Stimulated activated CD4-positive, alpha-beta T cell treated with anti-CD3 and anti-CD28 coated beads, Interleukin-4, amount 100 ng/mL, for 24 hours (primary cell): Measurements from ENCODE around the gene BICC1.

Experiments
- DNase-seq: peaks from one replicate; pipeline ENCODE4 v3.0.0-alpha.2; 2020

The BICC1 gene

DNA sequence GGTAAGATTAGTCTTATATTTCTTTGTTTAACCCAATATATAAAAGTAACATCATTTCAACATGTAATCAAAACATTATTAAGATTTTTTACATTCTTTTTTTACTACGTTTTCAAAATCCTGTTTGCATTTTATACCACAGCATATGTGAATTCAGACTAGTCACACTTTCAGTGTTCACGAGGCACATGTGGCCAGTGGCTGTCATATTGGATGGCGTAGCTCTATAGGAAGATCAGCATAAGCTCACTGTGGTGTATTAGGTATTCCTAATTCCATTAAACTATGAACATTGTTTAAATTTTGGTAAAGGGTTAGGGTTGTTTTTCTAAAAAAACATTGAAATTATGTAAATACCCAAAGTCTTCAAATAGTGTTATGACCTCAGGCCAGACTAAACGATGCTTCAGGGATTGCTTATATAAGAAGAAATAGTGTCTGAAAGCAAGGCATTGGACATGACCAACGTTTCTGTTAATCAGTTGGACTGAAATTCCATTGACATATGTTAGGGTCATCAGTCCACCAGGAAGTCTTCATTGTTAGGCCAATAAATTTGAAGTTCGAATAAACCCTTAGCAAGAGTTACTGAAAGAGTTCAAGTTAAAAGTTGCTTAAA is 97.0 kb downstream of the BICC1 start:
- DNase-seq: no peak

- DNase-seq: no peak
Observed at GRCh38 chr10:58615237-58615935, 102.7 kb downstream of the BICC1 start.

- no peak for DNase-seq
Observed at GRCh38 chr10:58618158-58618676, 105.5 kb downstream of the BICC1 start.

DNA sequence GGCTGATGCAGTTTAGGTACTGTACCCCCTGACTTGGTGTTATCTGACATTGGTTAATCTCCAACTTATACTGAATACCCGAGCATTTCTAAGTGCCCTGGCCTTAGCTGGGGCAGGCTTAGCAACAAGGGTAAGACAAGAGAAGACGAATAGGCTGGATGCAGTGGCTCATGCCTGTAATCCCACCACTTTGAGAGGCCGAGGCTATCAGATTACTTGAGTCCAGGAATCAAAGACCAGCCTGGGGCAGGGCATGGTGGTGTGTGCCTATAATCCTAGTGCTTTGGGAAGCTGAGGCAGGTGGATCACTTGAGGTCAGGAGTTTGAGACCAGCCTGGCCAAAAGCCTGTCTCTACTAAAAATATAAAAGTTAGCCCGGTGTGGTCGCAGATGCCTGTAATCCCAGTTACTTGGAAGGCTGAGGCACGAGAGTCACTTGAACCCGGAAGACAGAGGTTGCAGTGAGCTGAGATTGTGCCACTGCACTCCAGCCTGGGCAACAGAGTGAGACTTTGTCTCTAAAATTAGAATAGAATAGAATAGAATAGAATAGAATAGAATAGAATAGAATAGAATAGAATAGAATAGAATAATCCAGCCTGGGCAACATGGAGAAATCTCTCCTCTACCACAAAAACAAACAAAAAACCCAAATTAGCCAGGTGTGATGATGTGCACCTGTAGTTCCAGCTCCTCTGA is 108.9 kb downstream of the BICC1 start:
- no peak for DNase-seq

DNA sequence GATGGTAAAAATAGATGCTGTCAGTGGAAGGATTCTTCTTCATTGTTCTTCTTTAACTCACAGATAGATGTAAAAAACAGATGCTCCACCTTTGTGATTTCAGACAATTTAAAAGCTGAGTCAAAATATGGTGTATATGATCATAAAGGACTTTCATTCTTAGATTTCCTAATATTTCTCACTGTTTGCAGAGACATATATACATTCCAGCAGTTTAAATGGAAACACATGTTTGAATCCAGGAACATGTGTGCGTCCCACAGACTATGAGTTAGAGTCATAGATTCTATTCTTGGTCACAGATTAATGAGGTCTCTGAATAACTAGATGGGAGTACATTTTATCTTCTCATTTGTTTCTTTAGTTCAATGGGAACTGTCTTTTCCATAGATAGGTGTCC is 109.6 kb downstream of the BICC1 start:
- no peak for DNase-seq

DNA sequence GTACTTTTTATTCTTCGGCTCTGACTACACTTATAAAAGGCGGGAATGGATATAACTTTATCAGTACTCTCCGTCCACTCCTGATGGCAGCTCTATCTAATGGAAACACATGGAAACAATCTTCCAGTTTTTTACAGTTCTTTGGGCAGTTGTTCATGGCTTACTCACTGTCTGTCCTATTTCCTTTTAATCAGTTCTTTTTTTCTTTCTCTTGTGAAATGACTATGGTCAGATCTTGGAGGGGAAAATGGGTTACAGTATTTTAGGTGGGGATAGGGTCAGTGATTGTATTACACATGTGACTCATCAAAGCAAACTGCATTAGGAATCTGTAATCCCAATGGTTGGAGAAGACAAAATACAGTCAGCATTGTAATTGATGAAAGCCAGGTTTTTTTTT is 112.4 kb downstream of the BICC1 start:
- no peak for DNase-seq

GRCh38 chr10:58627392-58627791 is 114.7 kb downstream of the BICC1 start:
- DNase-seq: no peak

- no peak for DNase-seq
Observed at GRCh38 chr10:58631715-58632114, 119.0 kb downstream of the BICC1 start.

DNA sequence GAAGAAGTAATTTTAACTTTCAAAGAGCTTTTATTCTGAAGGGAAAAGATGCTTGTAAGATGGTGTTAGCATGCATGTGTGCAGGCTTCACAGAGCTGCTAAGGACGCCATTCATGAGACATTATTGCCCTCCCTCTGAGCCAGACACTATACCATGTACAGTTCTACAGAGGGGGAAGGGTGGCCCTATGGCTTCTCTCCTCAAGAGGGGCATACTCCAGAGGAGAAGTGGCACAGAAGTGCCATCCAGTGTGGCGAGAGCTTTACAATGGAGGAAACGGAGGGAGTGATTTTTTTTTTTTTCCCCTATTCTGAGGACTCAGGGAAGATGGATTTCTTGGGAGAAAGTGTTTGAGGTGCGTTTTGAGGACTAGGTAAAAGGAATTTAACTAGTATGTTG is 119.5 kb downstream of the BICC1 start:
- DNase-seq: no peak

DNA sequence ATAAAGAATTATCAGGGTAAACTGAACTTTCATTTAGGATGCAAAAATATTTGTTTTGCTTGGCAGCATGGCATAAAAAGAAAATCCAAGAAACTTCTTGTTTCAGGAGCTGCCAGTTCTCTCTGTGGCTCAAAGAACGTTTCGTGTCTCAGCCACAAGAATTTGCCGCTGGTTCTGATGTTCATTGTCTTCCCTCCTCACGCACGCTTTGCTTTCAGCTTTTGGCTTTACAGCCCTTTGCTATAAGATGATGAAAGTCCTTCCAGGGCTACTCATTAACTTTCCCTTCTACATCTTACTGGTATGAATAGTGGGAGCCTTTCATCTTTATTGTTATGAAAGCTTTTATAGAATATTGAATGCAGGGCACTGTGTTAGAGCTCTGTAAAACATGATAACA is 124.7 kb downstream of the BICC1 start:
- DNase-seq: no peak

DNA sequence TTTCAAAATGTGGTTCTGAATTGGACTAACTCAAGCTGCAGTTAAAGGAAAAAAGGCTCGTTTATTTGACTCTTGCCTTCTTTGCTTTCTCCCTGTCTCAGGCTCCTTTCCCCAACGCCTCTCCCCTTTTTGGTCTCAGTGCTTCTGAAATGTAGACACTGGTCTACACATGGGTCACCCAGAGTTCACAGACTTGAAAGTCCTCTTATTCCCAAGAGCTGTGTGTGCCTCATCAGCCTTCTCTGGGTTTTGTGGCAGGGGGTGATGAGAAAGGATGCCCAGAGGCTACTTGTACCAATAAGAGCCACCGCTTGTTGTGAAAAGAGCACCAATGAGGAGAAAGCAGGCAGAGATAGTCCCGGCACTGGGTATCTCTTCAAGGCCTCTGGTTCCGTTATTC is 125.7 kb downstream of the BICC1 start:
- DNase-seq: no peak

GRCh38 chr10:58641095-58641531 is 128.4 kb downstream of the BICC1 start:
- no peak for DNase-seq

DNA sequence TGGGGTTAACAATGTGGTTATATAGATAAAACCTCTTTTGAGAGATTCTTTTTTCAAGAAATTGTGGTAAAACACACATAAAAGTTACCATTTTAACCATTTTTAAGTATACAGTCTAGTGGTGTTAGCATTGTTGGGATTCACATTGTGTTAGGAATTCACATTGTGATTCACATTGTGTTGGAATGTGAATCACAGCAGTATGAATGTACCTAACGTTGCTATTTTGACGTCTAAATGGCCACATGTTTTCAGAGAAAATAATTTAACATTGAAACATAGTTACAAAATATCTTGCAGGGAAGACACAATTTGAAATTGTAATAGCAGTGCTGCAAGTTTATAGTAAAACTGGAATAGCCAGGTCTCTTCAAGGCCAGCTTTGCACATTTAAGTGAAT is 129.0 kb downstream of the BICC1 start:
- DNase-seq: no peak

DNA sequence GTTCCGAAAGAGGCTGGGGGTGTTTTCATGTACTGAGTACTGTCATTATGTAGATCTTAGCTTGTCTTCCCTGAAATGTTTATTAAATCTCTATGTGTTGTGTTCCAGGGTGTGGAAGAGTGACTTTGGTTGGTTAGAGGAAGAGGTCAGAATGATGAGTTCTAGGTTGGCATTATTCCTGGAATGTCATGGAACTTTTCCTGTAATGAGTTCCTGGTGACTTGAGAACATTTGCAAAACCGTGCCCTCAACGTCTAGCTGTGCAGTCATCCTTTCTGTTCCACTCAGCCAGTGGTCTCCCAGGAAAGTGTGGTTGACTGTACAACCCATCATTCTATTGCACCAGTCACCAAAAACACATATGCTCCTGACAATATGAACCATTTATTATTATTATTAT is 129.6 kb downstream of the BICC1 start:
- no peak for DNase-seq

DNA sequence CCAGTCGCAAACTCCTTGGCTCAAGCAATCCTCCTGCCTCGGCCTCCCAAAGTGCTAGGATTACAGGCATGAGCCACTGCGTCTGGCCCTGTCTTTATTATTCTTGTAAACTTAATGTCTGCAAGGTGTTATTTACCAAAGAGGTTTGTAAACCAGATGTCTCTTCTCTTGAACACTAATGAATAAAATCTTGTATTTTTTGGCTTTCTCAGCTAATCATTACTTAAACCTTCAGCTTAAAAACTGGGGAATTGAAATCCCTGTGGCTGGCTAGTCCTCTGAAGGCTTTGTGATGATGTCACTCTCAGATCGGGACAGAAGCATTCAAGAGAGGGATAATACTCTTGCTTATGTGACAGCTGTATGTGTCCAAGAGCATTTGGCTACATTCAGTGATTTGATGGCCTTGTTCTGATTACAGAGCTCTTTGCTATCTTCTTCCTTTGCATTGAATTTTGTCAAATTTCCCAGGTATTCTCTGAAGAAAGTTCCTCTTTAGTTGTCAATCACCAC is 130.3 kb downstream of the BICC1 start:
- DNase-seq: no peak

GRCh38 chr10:58644311-58644710 is 131.6 kb downstream of the BICC1 start:
- DNase-seq: no peak

DNA sequence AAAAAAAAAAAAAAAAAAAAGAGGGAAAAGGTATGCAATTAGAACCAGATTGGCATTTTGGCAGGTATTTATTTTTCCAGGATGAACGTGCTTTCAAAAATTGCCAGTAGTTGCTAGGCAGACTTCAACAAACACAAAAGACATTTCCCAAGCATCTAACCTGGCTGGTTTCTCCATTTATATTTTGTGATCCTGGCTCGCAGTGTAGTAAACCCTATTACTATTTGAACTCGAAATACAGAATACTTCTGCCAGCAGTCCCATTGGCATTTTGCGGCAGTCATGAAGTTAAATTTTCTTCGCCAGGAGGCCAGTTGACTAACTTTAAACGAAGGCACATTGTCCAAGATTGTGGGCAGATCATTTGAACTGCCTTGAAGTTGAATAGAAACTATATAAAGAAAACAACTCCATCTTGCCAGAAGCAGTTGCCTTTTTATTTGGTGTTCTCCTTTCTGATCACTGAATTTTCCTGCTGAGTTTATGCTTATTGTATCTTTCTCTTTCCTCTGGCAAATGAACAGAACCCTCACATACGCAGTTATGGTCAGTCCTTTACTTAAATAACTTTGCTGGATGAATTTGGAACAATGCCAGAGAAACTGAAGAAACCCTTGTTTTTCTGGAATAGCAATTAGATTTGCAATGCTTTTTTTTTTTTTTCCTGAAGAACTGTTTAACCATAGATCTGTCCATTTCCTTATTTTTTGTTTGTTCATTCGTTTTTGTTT is 132.9 kb downstream of the BICC1 start:
- DNase-seq: no peak

DNA sequence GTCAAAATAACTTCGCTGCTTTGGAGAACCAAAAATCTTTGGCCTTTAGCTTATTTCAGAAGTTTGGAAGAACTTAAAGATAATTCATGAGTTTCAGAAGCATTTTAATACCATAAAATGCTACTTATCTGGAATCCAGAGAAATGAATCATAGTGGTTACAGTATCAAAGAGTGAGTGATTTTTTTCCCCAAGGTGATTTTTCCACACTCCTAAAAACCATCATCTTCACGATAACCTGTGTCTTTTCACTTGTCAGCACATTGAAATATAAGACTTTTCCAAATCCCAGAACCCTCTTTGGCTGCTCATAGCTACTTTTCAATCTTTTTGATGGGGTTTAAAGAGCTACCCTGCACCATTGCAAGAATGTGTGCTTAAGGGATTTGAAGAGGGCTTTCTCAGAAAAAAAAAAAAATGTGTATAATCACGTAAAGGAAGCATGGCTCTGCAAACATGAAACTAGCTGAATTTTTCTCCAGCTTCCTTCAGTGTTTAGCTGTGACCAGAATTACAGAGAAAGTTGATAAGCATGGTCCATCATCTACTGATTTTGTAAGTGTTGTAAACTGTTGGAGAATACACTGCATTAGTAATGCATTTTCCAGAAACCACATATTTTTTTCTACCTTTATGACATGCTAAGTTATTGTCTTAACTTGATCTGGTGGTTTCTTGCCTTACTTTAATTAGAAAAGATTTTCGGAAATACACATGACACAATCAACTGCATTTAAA is 134.9 kb downstream of the BICC1 start:
- no peak for DNase-seq

DNA sequence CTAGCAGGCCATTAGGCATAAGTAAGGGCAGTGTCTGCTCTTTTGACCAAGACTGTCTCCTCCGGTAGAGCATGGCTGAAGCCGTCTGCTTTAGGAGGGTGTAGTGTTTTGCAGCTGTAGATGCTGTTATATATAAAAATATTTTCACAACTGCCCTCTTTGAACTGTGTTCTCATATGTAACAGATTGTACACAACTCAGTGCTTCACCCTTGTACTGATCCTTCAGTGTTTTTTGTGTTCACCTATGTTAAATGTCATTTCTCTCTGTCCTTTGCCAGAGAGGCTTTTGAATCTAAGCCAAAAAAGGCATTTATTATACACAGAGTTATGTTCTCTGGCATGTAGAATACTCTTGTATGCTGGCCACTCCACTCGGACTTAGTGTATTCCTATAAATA is 135.5 kb downstream of the BICC1 start:
- DNase-seq: no peak

GRCh38 chr10:58651040-58651439 is 138.4 kb downstream of the BICC1 start:
- no peak for DNase-seq

DNA sequence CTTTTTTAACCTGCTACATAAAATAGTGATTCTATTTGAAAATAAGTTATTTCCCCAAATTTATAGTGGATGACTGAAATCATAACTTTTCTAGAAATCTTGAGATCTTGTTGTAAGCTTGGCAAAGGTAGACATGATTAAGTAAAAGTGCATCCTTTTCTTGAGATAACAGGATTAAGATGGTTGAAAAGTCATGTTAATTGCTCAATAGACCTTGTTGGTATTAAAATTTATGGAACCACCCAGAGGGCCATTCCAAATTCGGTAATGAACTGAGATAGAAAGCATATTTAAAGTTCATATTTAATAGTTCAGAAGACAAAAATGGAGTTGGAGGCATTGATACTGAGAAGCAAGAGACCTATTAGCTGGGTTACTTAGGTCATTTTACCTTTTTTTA is 139.1 kb downstream of the BICC1 start:
- DNase-seq: no peak

DNA sequence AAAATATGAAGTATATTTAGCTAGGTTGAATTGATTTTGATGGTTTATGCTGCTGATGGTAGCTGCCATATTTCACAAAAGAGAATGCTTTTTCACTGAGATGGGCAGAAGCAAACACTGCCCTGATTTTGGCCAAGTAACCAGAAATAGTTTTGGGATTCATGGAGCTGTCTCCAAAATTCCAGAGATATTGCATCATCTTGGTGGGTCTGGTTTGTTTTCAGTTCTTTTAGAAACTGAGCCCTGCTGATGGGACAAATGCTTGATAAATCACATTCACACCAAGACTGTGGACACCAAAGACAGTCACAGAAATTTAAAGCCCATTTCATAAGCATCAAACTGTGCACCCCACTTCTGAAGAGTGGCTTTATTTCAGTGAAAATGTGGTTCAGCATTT is 140.5 kb downstream of the BICC1 start:
- DNase-seq: no peak
